ENCODE measurements around the gene APOL2.
"Not testable (repeated sequence)": the region's sequence is repeated elsewhere in the genome, so short reads cannot be mapped to it uniquely, and the experiment has no call there.

The APOL2 gene

DNA sequence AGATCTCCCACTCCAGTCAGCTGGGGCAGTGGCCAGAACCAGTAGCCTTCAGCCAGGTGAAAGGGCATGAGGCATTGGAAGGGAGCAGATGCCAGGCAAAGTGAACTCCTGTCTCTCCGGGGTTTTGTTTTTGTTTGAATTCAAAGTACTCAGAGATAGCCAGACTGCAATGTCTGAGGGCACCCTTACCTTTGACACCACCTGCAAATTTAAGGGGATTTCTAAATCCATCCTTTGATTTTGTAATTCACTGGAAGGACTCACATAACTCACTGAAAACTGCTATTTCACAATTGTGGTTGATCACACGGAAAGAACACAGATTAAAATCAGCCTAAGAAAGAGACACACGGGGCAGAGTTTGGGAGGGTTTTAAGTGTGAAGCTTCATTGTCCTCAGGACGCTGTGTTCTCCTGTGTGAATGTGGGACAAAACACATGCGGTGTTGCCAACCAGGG, 23.9 kb upstream of the APOL2 start:
- DNase-seq (ENCODE audit: low spot score): not testable (repeated sequence)

DNA sequence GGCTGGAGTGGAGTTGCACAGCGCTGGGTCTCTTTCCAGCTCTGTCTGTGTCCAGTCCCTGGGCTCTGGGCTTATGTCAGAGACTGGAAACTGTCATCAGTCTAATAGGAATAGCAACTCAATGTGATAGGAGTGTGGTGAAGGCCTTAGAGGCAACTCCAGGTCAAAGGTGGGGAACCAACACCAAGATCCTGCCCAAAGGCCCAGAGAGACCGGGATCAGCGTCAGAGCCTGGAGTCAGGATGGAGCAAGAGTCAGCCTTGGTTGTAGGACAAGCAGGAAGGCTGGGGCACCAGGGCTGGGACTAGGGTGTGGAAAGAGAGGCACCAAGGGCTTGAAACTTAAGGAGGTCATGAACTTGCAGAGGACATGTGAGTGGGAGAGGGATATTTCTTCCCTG, 23.0 kb upstream of the APOL2 start:
- DNase-seq (ENCODE audit: low spot score): not testable (repeated sequence)

DNA sequence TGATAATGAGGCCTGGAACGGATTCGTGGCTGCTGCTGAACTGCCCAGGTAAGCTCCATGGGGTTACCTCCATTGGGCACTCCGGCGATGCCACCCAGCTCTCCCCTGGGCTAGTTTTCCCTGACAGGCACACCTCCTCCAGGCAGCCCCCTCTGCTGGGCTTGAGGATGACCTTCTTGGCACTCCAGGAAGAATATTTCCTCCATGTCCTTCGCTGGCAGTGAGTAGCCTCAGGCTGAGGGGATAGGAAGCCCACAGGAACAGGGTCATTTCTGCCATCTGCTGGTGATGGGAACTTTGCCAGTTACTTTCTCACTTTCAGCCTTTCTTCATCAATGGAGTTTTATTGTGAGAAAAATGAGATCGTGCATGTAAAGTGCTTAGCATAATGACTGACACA, 22.3 kb upstream of the APOL2 start:
- DNase-seq (ENCODE audit: low spot score): not testable (repeated sequence)

DNA sequence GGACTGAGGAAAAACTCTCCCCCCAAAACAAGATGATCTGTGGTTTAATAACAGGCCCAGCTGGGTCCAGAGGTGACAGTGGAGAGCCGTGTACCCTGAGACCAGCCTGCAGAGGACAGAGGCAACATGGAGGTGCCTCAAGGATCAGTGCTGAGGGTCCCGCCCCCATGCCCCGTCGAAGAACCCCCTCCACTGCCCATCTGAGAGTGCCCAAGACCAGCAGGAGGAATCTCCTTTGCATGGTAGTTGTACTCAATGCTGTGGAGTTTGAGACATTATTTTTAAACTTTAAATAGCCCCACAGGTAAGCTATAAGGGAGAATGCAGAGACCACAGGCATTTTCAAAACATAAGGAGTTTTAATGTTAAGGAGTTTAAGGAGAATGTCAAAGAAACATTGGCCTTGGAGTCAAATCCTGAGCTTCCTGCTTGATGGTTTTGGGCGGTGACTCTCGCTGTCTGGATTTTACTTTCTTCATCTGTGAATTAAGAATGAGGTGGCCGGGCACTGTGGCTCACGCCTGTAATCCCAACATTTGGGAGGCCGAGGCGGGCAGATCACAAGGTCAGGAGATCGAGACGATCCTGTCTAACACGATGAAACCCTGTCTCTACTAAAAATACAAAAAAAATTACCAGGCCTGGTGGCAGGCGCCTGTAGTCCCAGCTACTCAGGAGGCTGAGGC, 20.4 kb upstream of the APOL2 start:
- no peak for DNase-seq (ENCODE audit: low spot score)

DNA sequence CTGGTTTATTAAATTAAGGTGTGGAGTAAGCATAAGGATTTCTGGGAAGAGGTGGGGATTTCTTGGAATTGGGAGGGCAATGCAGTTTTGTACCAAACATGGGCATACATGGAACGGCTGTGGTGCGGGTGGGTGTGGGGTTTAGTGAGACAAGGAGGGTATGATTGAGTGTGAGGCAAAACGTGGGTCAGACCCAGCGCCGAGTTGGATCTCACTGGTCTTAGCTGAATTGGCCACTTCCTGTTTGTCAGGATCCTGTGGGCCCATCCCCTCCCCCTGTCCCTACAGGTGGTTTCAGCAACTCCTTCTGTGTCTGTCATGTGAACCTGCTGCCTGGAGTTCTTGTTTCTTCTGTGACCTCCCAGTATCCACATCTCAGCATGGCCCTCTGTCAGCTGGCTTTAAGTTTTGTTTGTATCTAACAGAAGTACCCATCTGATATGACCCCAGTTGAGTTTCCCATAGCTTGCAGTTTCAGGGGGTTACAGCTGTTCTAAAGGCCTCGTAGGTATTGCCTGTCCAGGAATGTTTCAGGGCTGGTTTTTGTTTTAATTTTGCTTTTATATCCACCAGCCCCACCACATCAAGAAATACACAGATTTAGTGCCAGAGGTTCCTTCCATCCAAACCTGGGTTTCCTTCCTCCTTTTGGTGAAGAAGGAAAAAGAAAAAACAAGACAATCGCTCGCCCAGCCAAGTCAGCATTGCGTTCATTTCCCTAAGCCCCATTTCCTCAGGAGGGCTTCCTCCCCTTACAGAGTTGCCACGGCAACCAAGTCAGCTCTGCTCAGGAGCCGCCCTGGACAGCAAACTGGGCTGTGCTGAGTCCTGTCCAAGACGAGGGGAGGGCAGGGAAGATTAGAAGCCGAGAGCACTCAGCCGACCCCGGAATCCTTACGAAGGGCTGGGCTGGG, 19.6 kb upstream of the APOL2 start:
- DNase-seq (ENCODE audit: low spot score): no peak

DNA sequence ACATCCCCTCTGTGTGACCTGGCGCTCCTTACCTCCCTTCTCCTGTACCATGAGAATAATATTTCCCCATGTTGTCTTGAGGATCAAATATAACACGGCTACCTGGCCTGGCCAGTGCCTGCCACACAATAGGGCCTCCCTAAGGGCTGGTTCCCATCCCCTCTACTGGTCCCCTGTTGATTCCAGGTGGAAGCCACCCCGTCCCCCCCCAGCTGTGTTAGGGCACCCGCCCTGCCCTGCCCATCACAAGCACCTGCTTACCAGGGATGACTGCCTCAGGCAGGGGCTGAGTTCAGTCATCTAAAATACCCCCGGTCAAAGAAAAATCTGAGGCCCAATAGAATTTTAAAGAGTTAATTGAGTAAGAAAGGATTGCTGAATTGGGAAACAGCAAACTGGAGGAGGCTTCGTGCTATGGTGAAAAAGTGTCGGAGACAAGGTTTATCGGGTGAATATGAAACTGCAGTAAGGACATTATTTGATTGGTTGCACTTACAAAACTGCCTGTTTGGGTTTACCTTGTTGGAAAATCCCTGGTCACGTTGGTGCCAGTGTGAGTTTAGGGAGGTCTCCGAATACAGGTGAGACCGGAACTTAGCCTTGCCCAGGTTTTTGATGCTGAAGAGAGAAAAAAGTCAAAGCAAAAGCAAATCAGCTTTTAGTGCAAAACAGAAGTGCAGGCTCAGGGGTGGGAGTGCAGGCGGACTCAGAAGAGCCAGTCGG, 18.8 kb upstream of the APOL2 start:
- no peak for DNase-seq (ENCODE audit: low spot score)

DNA sequence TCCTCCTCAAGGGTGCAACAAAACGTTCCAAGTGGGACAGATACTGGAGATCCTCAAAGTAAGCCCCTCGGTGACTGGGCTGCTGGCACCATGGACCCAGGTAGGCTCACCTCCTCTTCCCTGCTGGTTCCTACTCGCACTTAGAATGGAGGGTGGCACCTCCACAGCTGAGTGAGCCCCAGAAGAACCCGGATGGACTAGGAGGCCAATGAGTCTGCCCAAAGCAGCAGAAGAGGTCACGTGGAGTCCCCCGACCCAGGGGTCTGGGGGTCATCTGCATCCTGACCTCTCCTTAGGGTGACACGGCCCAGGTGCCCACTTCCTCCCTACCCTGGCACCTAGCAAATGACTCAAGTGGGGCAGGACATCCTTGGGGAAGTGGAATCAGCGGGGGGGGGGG, 18.0 kb upstream of the APOL2 start:
- DNase-seq (ENCODE audit: low spot score): no peak

DNA sequence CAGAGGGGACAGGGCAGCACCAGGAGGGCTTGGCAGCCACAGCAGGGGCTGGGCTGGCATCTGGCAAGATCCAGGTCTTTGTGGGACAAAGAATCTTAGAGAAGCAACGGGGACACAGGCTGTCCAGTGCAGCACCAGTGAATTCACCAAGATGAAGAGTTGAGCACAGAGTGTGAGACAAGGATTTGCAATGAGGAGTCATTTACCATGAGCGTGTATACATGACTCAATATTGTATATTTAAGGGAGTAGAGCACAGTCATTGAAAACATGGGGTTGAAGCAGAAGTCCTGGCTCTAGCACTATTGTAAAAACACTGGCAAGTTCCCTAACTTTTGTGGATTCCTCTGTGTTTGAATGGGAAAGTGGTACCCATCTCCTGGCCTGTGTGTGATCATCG, 17.2 kb upstream of the APOL2 start:
- no peak for DNase-seq (ENCODE audit: low spot score)

DNA sequence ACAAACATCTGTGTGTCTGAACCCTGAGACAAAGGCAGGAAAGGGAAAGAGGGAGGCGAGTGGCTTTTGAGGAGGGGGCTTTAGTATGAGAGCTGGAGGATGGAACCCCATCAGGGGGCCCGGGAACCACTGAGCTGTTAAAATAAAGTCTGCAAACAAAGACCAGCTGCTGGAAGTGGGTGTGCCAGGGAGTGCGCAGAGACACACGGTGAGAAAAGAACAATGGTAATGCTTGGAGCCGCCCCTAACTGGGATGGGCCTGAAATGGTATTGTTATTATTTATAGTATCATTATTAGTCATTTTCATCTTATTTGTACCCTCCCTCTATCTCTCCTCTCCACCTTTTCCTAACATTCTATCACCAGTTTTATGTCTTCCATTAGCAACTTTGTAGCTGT, 16.2 kb upstream of the APOL2 start:
- not testable (repeated sequence) for DNase-seq (ENCODE audit: low spot score)

DNA sequence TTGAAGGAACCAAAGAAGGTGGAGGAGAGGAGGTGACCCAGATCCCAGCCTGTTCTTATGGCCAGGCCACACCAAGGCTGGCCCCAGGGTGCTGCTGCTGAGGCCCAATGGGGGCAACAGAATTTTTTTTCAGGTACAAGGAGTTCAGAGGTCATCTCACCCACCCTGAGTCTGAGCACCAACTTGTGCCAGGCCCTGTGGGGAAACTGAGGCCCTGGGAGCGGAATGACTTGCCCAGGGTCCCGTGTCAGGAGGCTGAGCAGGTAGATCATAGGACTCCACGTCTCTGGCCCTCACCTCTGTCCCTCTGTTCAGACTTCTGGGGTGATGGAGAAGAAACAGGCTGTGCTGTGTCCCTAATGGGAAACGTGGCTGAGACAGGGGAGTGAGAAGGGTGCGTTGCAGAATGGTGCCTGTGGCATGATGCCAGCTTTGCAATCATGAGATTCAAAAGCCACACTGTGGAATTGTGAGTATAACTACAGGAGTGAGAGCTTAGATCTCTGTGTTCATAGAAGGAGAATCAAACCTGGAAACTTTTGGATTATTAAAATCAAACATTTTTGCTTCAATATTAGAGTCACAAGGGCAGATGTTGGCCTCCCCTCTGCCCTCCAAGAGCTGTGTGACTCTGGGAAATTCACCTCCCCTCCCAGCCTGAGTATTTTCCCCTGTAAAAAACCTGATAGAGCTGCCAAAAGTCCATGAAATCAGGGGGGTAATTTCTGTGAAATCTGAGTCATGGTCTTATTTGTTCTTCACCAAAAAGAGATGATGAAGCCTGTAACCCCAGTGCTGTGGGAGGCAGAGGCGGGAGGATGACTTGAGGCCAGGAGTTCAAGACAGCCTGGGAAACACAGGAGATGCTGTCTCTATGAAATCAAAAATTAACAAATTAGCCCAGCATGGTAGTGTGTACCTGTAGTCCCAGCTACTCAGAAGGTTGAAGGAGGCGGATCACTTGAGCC, 14.5 kb upstream of the APOL2 start:
- DNase-seq (ENCODE audit: low spot score): no peak

DNA sequence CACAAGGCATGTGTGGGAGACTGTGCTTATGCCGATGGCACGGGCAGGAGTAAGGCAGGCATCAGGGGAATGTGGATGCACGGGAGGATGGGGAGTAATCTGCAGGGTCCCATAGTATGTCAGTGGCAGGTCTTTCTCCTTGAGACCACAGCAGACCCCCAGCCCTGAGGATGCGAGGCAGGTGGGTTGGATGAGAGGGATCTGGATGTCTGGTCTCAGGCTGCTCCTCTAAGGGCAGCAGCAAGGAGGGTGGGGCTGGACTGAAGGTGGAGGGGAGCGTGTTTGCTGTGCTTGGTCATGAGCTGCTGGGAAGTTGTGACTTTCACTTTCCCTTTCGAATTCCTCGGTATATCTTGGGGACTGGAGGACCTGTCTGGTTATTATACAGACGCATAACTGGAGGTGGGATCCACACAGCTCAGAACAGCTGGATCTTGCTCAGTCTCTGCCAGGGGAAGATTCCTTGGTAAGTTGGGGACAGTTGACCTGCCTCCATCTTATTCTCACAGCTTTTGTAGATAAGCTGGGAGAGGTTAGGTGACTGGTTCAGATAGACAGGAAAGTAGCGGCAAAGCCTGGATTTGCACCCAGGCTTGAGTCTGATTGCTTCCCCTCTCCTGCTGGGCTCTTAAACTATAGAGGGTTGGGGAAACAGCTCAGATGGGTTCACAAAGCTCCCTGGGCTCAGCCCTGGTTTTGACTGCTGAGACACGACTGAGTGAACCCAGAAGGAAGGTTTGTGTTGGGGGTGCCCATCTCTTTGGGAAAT, 13.6 kb upstream of the APOL2 start, which contains the start of gene APOL1:
Gene APOL1 (plus strand): TSS at position 380 of the 769 bp plus-strand sequence. CDS start 1,823 bp downstream, outside the sequence.
- no peak for DNase-seq (ENCODE audit: low spot score)

DNA sequence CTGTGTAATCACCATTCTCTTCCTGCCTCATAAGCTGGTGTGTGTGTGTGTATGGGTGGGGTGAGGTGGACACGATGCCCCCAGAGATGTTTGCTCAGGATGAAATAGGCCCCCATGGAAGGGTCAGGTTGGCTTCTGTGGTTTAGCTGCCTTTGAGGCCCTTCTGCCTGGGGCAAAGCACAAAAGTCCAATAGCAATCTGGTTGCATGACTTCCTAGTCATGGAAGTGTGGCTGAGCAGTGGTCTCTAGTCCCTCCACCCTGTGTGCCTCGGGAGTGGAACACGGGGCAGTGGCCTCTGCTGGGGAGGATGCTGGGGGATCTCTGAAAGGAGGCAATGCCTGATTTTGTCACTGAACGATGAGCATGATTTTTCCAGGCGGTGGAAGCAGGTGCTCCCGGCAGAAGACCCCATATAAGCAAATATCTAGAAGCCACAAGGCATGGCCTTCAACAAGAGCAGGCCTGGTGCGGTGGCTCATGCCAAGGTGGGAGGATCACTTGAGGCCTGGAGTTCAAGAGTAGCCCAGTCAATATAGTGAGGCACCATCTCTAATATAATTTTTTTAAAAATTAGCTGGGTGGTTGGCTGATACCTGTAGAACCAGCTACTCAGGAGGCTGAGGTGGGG, 12.8 kb upstream of the APOL2 start:
- DNase-seq (ENCODE audit: low spot score): not testable (repeated sequence)

DNA sequence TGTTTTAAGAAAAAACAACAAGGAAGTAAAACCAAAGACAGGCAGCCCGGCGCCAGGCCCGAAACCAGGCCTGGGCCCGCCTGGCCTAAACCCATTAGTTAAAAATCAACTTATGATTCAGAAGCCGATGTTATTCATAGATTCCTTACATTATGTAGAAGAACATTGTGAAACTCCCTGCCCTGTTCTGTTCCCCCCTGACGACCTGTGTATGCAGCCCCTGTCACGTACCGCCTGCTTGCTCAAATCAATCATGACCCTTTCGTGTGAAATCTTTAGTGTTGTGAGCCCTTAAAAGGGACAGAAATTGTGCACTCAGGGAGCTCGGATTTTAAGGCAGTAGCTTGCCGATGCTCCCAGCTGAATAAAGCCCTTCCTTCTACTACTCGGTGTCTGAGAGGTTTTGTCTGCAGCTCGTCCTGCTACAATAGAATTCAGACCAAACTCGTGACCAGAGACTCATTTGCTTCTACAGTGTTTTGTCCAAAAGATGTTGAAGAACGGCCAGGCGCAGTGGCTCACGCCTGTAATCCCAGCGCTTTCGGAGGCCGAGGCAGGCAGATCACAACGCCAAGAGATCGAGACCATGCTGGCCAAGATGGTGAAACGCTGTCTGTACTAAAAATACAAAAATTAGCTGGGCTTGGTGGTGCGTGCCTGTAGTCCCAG, 11.1 kb upstream of the APOL2 start:
- DNase-seq (ENCODE audit: low spot score): not testable (repeated sequence)

DNA sequence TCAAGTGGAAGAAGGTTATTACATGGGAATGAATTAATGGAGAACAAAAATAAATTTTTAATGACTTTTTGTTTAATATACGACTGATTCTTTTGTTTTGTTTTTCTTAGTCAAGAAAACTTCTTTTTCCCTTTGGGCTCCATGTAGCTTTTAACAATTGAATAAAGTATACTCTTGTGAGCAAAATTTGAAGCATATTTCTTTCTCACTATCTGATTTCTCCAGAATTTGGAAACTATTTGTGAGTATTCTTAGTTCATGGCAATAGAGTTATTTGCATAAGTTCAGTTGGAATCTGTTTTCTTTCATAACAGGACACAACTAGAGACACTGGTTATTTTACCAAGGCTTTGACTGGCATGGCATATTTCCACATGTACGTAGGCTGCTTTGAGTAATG, 9.8 kb upstream of the APOL2 start:
- no peak for DNase-seq (ENCODE audit: low spot score)

DNA sequence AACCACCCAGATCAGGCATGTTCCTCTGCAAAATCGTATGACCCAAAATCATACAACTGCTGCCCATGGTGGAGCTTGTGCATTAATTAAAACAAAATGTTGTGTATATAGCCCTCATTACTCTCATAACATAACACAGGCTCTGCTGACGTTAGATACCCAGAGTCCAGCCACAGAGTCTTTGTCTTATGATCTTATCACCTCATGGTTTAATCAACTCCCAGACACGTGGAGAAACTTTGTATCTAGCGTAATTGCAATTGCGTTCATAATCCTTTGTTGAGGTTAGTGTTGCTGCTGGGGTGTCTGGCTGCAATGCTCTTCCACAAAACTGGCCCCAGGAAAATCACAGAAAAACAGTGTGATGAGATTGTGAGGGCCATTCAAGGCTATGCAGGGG, 8.6 kb upstream of the APOL2 start:
- DNase-seq (ENCODE audit: low spot score): no peak

DNA sequence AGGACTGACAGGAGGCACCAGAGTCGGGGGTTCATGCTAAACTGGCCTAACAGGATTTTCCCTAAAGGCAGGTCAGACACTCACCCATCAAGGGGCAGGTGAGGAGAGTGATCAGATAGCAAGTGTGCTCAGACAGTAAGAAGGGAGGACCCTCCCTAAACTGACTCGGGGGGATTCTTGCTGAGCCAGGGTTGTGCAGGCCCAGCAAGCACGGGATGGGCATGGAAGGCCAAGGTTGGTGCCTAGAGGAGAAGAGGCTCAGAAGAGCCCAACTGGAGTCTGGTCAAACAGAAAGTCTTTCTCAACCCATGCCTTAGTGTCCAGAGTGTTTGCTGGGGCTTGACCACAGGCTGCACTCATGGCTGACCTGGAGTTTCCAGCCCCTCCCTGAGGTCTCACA, 7.4 kb upstream of the APOL2 start:
- DNase-seq (ENCODE audit: low spot score): no peak

DNA sequence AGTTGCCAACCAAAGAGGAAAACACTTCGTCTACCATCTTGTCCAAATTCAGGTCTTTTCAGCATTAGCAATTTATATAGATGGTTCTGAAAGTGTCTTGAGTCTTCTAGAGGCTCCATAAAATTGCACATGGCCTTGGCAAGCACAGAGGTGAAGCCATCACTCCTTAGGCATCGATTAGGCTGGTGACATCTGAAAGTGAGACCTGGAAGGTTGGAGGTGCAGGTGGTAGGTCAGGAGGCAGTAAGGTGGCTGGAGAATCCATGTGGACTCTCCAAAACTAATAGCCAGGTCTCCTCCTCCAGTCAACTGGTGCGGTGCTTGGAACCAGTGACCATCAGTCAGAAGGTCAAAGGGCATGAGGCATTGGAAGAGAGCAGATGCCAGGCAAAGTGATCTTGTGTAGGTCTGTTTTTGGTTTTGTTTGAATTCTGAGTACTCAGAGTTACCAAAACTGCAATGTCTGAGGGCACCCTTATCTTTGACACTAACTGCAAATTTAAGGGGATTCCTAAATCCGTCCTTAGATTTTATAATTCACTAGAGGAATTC, 6.6 kb upstream of the APOL2 start:
- DNase-seq (ENCODE audit: low spot score): no peak

DNA sequence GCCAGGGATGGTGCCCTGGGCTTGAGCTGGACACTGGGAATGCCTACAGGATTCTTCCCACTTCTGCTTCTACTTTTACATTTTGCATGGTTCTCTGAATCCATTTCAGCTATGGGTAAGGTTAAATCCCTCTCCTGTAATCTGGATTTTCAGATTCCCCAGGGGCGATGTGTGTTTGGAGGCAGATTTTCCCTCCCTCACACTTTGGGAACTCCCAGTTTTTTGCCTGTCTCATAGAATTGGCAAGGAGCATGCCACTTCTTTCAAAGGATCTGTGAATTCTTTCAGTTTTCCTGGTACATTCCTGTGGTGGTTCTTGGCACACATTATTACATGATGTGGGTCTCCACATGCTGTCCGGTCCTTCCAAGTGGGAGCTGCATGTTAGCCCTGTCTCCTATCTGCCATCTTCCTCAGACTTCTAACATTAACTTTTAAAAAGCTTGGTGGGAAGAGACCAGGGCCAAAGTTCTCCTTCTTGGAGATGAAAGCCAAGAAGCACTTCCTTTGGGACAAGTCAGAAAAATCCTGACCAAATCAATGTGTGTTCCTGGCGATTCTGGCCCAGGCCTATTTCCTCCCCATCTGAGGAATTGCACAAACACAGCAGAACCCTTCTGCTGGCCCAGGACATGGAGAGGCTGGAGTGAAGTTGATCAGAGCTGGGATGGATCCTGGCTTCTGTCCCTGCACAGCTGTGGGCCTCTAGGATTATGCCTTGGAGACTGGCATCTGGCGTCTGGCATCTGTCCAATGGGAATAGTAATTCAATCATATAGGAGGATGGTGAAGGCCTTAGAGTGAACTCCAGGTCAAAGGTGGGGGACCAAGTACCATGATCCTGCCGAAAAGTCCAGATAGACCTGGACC, 5.4 kb upstream of the APOL2 start:
- no peak for DNase-seq (ENCODE audit: low spot score)
